HFF-Myc (cell line): ENCODE data around the gene KRT34.

Experiments
- DNase-seq: peaks from one replicate; pipeline ENCODE4 v3.0.0-alpha.2; 2011; ENCODE audit warnings: low read depth; ENCODE audit errors: extremely low read depth
- H3K4me3 ChIP-seq: replicated peaks from 2 replicates; pipeline ENCODE4 v1.5.1; 2011; ENCODE audit warnings: low read depth, mild to moderate bottlenecking, control low read depth, low read length
- TF ChIP-seq, protein P1 (sequence below): IDR thresholded peaks from 2 replicates; pipeline ENCODE4 v1.5.1; 2012; ENCODE audit warnings: mild to moderate bottlenecking, low read depth, low read length, control low read depth; ENCODE audit errors: missing control alignments

Gene KRT34

DNA sequence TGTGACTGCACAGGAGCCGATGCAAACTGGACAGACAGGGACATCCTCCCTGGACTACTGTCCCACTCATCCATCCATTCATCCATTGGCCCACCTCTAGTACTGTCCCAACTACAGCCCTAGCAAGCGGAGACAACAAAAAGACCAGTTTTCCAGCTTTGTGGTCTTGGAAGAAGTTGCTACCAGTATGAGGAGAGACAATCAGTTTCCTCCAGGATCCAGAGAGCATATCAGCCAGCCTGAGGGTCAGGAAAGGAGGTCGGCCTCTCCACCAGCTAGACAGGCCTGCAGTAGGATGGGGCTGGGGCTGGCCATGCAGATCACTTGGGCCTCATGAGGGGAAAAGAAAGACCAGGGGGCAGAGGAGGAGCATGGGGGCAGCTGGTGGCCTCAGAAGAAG is 48.3 kb downstream of the KRT34 start:
- TF ChIP-seq, protein P1, sequence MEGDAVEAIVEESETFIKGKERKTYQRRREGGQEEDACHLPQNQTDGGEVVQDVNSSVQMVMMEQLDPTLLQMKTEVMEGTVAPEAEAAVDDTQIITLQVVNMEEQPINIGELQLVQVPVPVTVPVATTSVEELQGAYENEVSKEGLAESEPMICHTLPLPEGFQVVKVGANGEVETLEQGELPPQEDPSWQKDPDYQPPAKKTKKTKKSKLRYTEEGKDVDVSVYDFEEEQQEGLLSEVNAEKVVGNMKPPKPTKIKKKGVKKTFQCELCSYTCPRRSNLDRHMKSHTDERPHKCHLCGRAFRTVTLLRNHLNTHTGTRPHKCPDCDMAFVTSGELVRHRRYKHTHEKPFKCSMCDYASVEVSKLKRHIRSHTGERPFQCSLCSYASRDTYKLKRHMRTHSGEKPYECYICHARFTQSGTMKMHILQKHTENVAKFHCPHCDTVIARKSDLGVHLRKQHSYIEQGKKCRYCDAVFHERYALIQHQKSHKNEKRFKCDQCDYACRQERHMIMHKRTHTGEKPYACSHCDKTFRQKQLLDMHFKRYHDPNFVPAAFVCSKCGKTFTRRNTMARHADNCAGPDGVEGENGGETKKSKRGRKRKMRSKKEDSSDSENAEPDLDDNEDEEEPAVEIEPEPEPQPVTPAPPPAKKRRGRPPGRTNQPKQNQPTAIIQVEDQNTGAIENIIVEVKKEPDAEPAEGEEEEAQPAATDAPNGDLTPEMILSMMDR, result no peak
- H3K4me3 ChIP-seq, result no peak overlapping the region
- DNase-seq, result no peak

GRCh38 chr17:41333098-41333497 is 49.0 kb downstream of the KRT34 start:
- H3K4me3 ChIP-seq, result no peak overlapping the region
- no peak for DNase-seq
- TF ChIP-seq, protein P1, result no peak

GRCh38 chr17:41332239-41332638 is 49.9 kb downstream of the KRT34 start:
- no peak for DNase-seq
- TF ChIP-seq, protein P1, result no peak
- H3K4me3 ChIP-seq, result no peak overlapping the region

GRCh38 chr17:41331606-41332005 is 50.5 kb downstream of the KRT34 start:
- TF ChIP-seq, protein P1, result no peak
- no peak overlapping the region for H3K4me3 ChIP-seq
- no peak for DNase-seq

GRCh38 chr17:41329279-41329948 is 52.7 kb downstream of the KRT34 start:
- DNase-seq, result peak; percentile 54
- H3K4me3 ChIP-seq, result no peak overlapping the region
- TF ChIP-seq, protein P1, result peak; percentile 91

DNA sequence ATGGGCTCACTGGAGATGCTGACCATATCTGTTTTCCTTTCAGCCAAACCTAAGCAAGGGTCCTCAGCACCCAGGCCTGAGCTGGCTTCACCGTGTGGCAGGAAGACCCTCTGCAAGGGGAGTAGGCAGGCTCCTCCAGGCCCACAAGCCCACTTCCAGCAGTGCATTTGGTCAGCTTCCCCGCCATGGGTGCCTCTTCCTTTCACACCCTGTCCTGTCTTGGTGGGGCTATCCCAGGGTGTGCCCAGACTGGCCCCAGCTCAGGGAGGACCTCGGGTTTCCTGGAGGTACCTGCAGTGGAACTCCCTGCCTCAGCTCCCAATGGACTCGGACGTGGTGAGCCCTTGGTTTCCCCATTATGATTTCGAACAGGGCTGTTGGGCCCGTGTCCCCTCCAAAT is 53.9 kb downstream of the KRT34 start:
- H3K4me3 ChIP-seq, result no peak overlapping the region
- TF ChIP-seq, protein P1, result no peak
- DNase-seq, result no peak
